GM19372 (cell line): ENCODE results near the gene CKLF.
"Not testable (repeated sequence)": the region's sequence is repeated elsewhere in the genome, so short reads cannot be mapped to it uniquely, and the experiment has no call there.

Experiments
- ATAC-seq: cut with Tn5 transposase; IDR thresholded peaks from one replicate; pipeline ENCODE4 v1.9.1; 2021; ENCODE audit warnings: mild to moderate bottlenecking, low read depth, moderate library complexity; ENCODE audit not compliant: unreplicated experiment

Gene CKLF

DNA sequence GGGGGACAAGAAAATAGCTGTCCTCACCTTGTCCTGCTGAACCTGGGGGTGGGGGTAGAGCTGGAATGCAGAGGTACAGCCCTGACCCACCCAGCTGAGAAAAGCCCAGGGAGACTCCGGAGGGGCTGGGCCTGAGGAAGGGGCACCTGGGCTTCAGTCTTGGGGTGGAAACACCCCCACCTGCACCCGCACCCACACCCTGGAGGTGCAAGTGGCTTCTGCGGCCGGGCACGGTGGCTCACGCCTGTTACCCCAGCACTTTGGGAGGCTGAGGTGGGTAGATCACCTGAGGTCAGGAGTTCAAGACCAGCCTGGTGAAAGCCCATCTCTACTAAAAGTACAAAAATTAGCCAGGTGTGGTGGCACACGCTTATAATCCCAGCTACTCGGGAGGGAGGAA is 59.5 kb downstream of the CKLF start:
- ATAC-seq, result not testable (repeated sequence)

DNA sequence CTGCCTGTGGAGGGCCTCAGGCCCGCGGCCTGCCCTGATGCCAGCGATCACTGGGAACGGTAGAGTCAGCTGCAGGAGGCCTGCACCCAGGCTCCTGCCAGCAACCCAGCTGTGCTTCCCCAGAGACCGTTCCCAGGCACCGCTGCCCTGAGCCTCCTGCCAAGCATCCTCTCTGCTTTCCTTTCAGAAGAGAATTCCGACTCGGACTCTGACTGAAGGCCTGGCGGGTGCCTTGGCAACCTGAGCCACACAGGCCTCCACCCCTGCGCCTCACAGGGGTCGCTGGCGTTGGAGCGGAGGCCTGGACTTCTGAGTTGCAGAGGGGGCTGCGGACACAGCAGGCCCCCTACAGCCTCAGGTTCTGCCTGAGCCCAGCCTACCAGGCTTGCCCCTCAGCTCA is 60.0 kb downstream of the CKLF start:
- no peak for ATAC-seq

DNA sequence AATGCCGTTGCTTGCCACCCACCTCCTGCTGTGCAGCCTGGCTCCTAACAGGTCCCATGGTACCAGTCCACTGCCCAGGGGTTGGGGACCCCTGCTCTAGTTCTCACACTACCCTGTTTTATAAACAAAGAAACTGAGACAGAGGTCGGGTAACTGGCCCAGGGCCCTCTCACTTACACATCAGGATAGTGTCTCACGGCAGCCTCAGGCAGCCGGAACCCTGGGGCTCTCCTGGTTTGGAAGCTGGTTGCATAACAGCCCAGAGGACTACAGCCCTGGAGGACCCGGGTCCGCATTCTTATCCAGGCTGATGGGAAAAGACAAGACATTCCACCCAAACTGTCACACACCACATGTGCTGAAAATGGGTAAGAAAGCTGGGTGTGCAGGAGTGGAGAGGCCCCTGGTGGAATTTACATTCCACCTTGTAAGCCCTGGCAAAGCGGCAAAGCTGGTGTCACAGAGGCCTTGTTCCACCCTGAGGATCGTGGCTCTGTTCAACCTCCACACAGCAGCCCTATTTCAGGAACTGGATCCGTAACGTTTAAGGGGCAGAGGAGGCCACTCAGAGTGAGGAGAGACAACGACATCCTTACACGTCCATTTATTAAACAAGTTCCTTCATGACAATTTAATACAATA is 61.9 kb downstream of the CKLF start:
- ATAC-seq, result no peak
